ENCODE data around the gene THBS2.

THBS2 gene

DNA sequence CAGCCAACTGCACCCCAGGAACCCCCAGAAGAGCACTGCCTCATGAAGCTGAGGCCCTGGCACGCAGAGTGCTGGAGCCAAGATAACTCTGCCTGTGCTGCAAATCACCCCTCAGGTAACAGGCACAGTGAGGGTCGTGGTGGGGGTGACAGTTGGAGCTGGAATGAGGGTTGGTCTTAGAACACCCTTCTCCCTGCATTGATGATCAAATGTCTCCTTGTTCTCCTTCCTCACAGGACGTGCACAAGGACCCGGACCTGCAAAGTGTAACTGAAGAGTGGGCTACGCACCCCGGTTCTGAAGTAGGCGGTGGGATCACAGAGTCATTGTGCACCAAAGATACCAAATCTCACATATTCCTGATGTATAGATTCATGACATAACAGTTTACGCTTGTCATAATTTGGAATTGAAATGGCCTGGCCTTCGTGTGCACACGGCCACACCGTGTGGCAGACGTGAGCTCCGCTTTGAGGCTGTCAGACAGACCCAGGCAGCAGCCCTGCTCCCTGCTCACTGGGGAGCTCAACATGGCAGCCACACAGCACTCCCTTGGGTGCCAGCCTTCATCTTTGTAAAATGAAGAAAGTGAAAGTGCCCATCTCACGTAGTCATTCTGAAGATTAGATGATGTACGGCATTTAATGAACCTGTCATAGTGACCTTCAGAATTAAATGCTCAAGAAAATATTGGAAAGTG is 8.8 kb downstream of the THBS2 start:
- DNase-seq (ENCODE audit: low read depth, low spot score), result no peak
- POLR2A ChIA-PET, result no interaction called here
- CTCF ChIA-PET, result no interaction called here
- TF ChIP-seq, protein P1, sequence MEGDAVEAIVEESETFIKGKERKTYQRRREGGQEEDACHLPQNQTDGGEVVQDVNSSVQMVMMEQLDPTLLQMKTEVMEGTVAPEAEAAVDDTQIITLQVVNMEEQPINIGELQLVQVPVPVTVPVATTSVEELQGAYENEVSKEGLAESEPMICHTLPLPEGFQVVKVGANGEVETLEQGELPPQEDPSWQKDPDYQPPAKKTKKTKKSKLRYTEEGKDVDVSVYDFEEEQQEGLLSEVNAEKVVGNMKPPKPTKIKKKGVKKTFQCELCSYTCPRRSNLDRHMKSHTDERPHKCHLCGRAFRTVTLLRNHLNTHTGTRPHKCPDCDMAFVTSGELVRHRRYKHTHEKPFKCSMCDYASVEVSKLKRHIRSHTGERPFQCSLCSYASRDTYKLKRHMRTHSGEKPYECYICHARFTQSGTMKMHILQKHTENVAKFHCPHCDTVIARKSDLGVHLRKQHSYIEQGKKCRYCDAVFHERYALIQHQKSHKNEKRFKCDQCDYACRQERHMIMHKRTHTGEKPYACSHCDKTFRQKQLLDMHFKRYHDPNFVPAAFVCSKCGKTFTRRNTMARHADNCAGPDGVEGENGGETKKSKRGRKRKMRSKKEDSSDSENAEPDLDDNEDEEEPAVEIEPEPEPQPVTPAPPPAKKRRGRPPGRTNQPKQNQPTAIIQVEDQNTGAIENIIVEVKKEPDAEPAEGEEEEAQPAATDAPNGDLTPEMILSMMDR (IDR thresholded peaks at IDR 0.05; ENCODE audit: insufficient read depth, low read length, missing control alignments), result no peak
- H3K4me3 ChIP-seq (ENCODE audit: low read depth, low read length), result no peak overlapping the region

DNA sequence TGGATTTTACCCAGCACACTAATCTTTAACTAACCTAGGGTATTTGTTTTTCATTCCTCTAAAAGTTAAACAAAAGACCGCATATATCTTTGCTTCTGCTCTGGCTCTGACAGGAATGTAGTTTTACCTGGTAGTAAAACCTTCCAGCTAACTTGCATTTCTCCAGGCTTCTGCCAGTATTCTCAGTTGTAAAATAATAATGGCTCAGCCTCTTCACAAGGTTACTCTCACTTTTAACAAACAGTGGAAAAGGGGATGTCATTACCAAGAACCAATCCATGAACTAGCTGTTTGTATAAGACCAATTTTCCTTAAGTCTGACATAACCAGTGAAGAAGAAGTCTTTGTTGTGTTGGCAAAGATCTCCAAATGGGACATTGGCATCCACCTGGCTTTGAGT is 10.0 kb downstream of the THBS2 start:
- no peak for DNase-seq (ENCODE audit: low read depth, low spot score)
- CTCF ChIA-PET, result no interaction called here
- H3K4me3 ChIP-seq (ENCODE audit: low read depth, low read length), result no peak overlapping the region
- TF ChIP-seq, protein P1 (IDR thresholded peaks at IDR 0.05; ENCODE audit: insufficient read depth, low read length, missing control alignments), result no peak
- POLR2A ChIA-PET, result no interaction called here

DNA sequence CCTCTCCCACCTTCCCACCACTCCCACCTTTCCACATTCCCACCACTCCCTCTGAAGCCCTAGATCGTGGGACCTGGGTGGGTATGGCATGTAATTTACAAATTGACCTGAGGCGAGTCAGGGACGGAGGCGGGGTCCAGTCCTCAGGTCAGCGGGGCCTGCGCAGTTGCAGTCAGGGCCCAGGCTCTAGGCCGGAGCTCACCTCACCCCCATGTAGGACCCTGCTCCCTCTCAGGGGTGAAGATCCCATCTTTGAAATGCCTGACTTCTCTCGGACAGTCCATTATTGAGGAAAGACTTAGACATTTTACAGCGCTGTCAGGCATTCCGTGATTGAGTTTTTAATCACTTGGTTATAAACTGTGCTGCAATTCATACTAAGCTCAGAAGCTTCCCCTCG is 10.5 kb downstream of the THBS2 start:
- TF ChIP-seq, protein P1 (IDR thresholded peaks at IDR 0.05; ENCODE audit: insufficient read depth, low read length, missing control alignments), result no peak
- CTCF ChIA-PET, result no interaction called here
- H3K4me3 ChIP-seq (ENCODE audit: low read depth, low read length), result no peak overlapping the region
- DNase-seq (ENCODE audit: low read depth, low spot score), result no peak
- POLR2A ChIA-PET, result no interaction called here

DNA sequence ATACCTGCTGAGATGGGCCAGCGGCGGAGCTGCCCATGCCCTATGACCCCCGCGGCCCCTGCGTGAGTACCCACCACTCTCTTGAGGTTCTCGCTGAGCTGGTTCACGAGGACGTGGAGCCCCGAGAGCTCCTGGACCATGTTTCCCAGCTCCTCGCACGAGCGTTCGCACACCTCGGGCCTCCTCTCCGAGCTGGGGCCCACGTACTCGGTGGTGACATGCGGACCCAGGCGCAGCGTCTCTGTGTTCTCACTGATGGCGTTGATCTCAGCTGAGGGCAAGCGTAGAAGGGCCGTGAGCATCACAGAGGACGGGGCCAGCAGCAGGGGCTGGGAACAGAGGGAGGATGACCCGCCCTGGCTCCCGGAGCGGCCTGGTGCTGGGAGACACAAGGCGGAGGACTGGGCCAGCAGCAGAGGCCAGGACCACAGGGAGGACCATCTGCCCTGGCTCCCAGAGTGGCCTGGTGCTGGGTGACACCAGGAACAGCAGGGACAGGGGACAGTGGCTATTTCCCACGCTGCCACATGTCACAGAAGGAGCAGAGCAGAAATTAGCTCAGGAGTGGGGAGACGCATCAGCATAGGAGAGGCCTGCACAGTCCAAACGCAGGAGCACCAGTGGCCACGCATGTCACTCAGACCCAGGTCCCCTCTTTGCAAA is 11.8 kb downstream of the THBS2 start:
- no peak for DNase-seq (ENCODE audit: low read depth, low spot score)
- ChIA-PET POLR2A (no interaction called here), CTCF (no interaction called here)
- no peak overlapping the region for H3K4me3 ChIP-seq (ENCODE audit: low read depth, low read length)
- TF ChIP-seq, protein P1 (IDR thresholded peaks at IDR 0.05; ENCODE audit: insufficient read depth, low read length, missing control alignments), result no peak

DNA sequence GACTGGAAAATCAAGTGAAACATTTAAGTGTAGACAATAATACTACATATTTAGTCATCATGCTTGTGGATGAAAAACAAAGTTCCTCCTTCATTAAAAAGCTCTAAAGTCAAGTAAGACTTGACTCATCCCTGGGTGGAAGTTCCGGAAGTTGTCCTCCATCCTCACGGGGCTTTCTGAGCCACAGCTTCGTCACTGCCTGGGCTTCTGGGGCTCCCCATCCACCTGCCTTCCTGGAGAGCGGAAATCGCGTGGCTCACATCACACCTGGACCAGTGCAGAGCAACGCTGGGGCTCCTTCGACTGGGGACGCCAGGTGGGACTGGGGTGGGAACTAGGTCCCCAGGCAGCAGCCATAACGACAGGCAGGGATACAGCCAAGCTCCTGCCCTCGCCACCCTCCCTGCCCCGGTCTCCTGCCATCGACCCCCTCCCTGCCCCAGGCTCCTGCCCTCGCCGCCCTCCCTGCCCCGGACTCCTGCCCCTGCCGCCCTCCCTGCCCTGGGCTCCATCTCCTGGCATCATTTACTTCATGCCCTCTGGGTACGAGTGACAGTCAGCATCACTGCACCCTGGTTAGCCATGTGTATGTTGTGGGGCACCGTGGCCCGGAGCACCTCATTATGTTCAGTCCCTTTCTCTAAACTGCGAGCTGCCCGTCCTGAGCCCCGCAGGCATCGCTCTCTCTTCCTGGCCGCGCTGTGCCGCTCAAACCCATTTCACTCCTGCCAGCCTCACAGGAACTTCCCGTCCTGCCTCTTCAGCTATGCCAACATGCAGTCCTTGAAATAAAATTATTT is 12.9 kb downstream of the THBS2 start:
- POLR2A ChIA-PET, result interaction anchor here (0.8 to 1.1 kb wide), 3 partner anchors 12 to 26 kb away, joined by 3 to 7 read pairs (median 6); partner anchors contain the start of gene THBS2
- TF ChIP-seq, protein P1 (IDR thresholded peaks at IDR 0.05; ENCODE audit: insufficient read depth, low read length, missing control alignments), result no peak

DNA sequence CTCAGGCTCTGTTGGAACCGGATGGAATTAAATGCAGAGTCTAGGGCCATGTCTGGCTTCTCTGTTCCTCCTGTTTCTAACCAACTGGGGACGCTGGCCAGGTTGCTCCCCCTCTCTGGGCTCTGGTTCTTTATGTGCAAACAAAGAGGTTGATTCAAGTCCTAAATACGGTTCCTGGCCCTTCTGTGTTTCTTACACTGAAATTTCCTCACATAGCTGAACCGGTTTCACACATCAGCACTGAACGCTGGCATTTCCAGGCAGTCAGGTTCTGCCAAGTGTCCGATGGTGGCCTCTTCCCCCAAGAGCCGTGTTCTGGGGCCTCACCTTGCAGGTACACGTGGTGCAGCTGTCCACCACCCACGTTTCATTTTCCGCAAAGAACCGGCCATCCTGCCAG is 13.5 kb downstream of the THBS2 start:
- DNase-seq (ENCODE audit: low read depth, low spot score), result no peak
- ChIA-PET CTCF (no interaction called here), POLR2A (interaction anchor here (0.8 to 1.1 kb wide), 3 partner anchors 13 to 25 kb away, joined by 3 to 7 read pairs (median 6); partner anchors contain the start of gene THBS2)
- TF ChIP-seq, protein P1 (IDR thresholded peaks at IDR 0.05; ENCODE audit: insufficient read depth, low read length, missing control alignments), result no peak
- no peak overlapping the region for H3K4me3 ChIP-seq (ENCODE audit: low read depth, low read length)

More for the DNA sequence above, 12.9 kb downstream of the THBS2 start:
- DNase-seq (ENCODE audit: low read depth, low spot score), result no peak
- H3K4me3 ChIP-seq (ENCODE audit: low read depth, low read length), result no peak overlapping the region
- CTCF ChIA-PET, result no interaction called here

Data from AG04449 (cell line).